Measurements from ENCODE around the gene ANKFY1.

ANKFY1 gene

GRCh38 chr17:4208238-4208637 is 55.5 kb downstream of the ANKFY1 start:
- Histone ChIP-seq H3K4me3 (ENCODE audit: low read length) (no peak overlapping the region), H4K20me1 (ENCODE audit: control insufficient read depth, insufficient read depth, low read depth, low read length) (no peaks in the 10 kb centered on the region), H3K27ac (ENCODE audit: low read depth, low read length) (no peak overlapping the region)

GRCh38 chr17:4206962-4207361 is 56.8 kb downstream of the ANKFY1 start:
- Histone ChIP-seq H3K27me3 (ENCODE audit: control insufficient read depth, low read length) (no peaks in the 10 kb centered on the region), H3K9me2 (replicated peaks; ENCODE audit: control insufficient read depth, low read length) (no peaks in the 10 kb centered on the region), H3F3A (ENCODE audit: control insufficient read depth, insufficient read depth) (no peaks in the 10 kb centered on the region), H3K36me3 (ENCODE audit: control insufficient read depth, low read length) (peaks cover 73% of the 10 kb centered on the region), H3K4me2 (ENCODE audit: low read length) (no peak overlapping the region), H3K27ac (ENCODE audit: low read depth, low read length) (no peak overlapping the region), H3K9me3 (ENCODE audit: control insufficient read depth, insufficient read depth, low read length) (no peaks in the 10 kb centered on the region), H4K20me1 (ENCODE audit: control insufficient read depth, insufficient read depth, low read depth, low read length) (no peaks in the 10 kb centered on the region), H3K79me2 (ENCODE audit: control insufficient read depth, low read length) (peaks cover 10% of the 10 kb centered on the region), H3K4me1 (ENCODE audit: control insufficient read depth, low read length) (peaks cover 23% of the 10 kb centered on the region), H3K4me3 (ENCODE audit: low read length) (no peak overlapping the region)
- TF ChIP-seq EZH2phosphoT487 (IDR thresholded peaks at IDR 0.05; ENCODE audit: borderline replicate concordance, low read length), result no peak

More at GRCh38 chr17:4208238-4208637, 55.5 kb downstream of the ANKFY1 start:
- H3F3A ChIP-seq (ENCODE audit: control insufficient read depth, insufficient read depth), result no peaks in the 10 kb centered on the region
- no peak overlapping the region for H3K4me2 ChIP-seq (ENCODE audit: low read length)
- peaks cover 76% of the 10 kb centered on the region for H3K36me3 ChIP-seq (ENCODE audit: control insufficient read depth, low read length)
- H3K27me3 ChIP-seq (ENCODE audit: control insufficient read depth, low read length), result no peaks in the 10 kb centered on the region
- H3K79me2 ChIP-seq (ENCODE audit: control insufficient read depth, low read length), result peaks cover 18% of the 10 kb centered on the region
- TF ChIP-seq, protein P1, sequence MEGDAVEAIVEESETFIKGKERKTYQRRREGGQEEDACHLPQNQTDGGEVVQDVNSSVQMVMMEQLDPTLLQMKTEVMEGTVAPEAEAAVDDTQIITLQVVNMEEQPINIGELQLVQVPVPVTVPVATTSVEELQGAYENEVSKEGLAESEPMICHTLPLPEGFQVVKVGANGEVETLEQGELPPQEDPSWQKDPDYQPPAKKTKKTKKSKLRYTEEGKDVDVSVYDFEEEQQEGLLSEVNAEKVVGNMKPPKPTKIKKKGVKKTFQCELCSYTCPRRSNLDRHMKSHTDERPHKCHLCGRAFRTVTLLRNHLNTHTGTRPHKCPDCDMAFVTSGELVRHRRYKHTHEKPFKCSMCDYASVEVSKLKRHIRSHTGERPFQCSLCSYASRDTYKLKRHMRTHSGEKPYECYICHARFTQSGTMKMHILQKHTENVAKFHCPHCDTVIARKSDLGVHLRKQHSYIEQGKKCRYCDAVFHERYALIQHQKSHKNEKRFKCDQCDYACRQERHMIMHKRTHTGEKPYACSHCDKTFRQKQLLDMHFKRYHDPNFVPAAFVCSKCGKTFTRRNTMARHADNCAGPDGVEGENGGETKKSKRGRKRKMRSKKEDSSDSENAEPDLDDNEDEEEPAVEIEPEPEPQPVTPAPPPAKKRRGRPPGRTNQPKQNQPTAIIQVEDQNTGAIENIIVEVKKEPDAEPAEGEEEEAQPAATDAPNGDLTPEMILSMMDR (IDR thresholded peaks at IDR 0.05; ENCODE audit: low read depth, low read length, poor library complexity, severe bottlenecking), result no peak
- no peak for TF ChIP-seq EZH2phosphoT487 (IDR thresholded peaks at IDR 0.05; ENCODE audit: borderline replicate concordance, low read length)
- H3K9me3 ChIP-seq (ENCODE audit: control insufficient read depth, insufficient read depth, low read length), result no peaks in the 10 kb centered on the region
- no peaks in the 10 kb centered on the region for H3K9me2 ChIP-seq (replicated peaks; ENCODE audit: control insufficient read depth, low read length)
- peaks cover 23% of the 10 kb centered on the region for H3K4me1 ChIP-seq (ENCODE audit: control insufficient read depth, low read length)

DNA sequence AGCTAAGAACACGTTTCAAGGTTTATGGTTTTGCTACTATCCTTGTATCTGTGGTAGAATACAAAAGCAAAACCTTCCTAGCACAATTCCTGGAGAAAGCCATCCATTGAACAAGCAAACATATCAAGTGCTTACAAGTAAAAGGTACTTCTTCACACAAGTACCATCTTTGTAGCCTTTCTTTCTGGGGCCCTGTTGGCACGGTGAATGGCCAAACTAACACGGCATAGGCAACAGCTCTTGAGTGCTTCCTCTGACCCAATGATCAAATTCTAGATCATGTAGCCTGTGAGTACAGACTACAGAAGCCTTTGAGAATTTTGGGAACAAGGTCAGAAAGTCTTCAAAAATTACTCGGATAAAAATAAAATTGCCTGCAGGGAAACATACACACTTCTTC is 57.9 kb downstream of the ANKFY1 start:
- H3K9me3 ChIP-seq (ENCODE audit: control insufficient read depth, insufficient read depth, low read length), result no peaks in the 10 kb centered on the region
- H4K20me1 ChIP-seq (ENCODE audit: control insufficient read depth, insufficient read depth, low read depth, low read length), result no peaks in the 10 kb centered on the region
- peaks cover under 1% of the 10 kb centered on the region; the same call in 1 of the 2 replicates for H3F3A ChIP-seq (ENCODE audit: control insufficient read depth, insufficient read depth)
- peaks cover 17% of the 10 kb centered on the region for H3K4me1 ChIP-seq (ENCODE audit: control insufficient read depth, low read length)
- H3K4me3 ChIP-seq (ENCODE audit: low read length), result no peak overlapping the region
- H3K27ac ChIP-seq (ENCODE audit: low read depth, low read length), result no peak overlapping the region
- no peaks in the 10 kb centered on the region for H3K27me3 ChIP-seq (ENCODE audit: control insufficient read depth, low read length)
- no peaks in the 10 kb centered on the region for H3K9me2 ChIP-seq (replicated peaks; ENCODE audit: control insufficient read depth, low read length)
- H3K4me2 ChIP-seq (ENCODE audit: low read length), result no peak overlapping the region
- H3K36me3 ChIP-seq (ENCODE audit: control insufficient read depth, low read length), result peaks cover 71% of the 10 kb centered on the region
- TF ChIP-seq, protein P1 (IDR thresholded peaks at IDR 0.05; ENCODE audit: low read depth, low read length, poor library complexity, severe bottlenecking), result no peak
- TF ChIP-seq EZH2phosphoT487 (IDR thresholded peaks at IDR 0.05; ENCODE audit: borderline replicate concordance, low read length), result no peak
- H3K79me2 ChIP-seq (ENCODE audit: control insufficient read depth, low read length), result no peaks in the 10 kb centered on the region; the same call in 1 of the 2 replicates

GRCh38 chr17:4204710-4205173 is 59.0 kb downstream of the ANKFY1 start:
- H3K9me2 ChIP-seq (replicated peaks; ENCODE audit: control insufficient read depth, low read length), result no peaks in the 10 kb centered on the region
- H3K4me2 ChIP-seq (ENCODE audit: low read length), result no peak overlapping the region
- peaks cover 7% of the 10 kb centered on the region; the same call in 1 of the 2 replicates for H3F3A ChIP-seq (ENCODE audit: control insufficient read depth, insufficient read depth)
- H3K4me1 ChIP-seq (ENCODE audit: control insufficient read depth, low read length), result peaks cover 17% of the 10 kb centered on the region
- no peaks in the 10 kb centered on the region for H4K20me1 ChIP-seq (ENCODE audit: control insufficient read depth, insufficient read depth, low read depth, low read length)
- no peak overlapping the region for H3K4me3 ChIP-seq (ENCODE audit: low read length)
- no peaks in the 10 kb centered on the region for H3K79me2 ChIP-seq (ENCODE audit: control insufficient read depth, low read length)
- peaks cover 71% of the 10 kb centered on the region for H3K36me3 ChIP-seq (ENCODE audit: control insufficient read depth, low read length)
- H3K27me3 ChIP-seq (ENCODE audit: control insufficient read depth, low read length), result no peaks in the 10 kb centered on the region
- H3K9me3 ChIP-seq (ENCODE audit: control insufficient read depth, insufficient read depth, low read length), result no peaks in the 10 kb centered on the region
- H3K27ac ChIP-seq (ENCODE audit: low read depth, low read length), result no peak overlapping the region
- TF ChIP-seq, protein P1 (IDR thresholded peaks at IDR 0.05; ENCODE audit: low read depth, low read length, poor library complexity, severe bottlenecking), result no peak
- no peak for TF ChIP-seq EZH2phosphoT487 (IDR thresholded peaks at IDR 0.05; ENCODE audit: borderline replicate concordance, low read length)

All from DOHH2 (cell line).